ENCODE measurements around the gene TUSC2. TPM values are rescaled to one million over a fixed set of nuclear protein-coding genes. Genes with fewer than 3 reads are reported as not detected.

Gene TUSC2
- total and polyA plus RNA-seq, 2 of the 8 experiments (the other 6 are each of a cell fraction or from before 2014, with no cell fraction given), result 33.3 to 65.4 TPM

GRCh38 chr3:50337175-50337861, 9.3 kb upstream of the TUSC2 start:
- Histone ChIP-seq H3K14ac (ENCODE audit: insufficient read length) (no peak overlapping the region), H3K23ac (ENCODE audit: insufficient read length) (no peak overlapping the region), H3K56ac (replicated peaks; ENCODE audit: insufficient read length, low read depth, low read length) (peak overlapping the region; percentile 79), H3K4me3 (ENCODE audit: extremely low read depth in 1 of 4, insufficient read depth in 2 of 4, low read depth in 3 of 4, low read length in 4 of 4) (peak overlapping the region; percentile 72 to 96 (median 88)), H3K27ac (ENCODE audit: low read depth, low read length) (peak overlapping the region; percentile 72; the same call in 1 of the 2 replicates), H4K20me1 (replicated peaks in 1 of 2; ENCODE audit: control insufficient read depth in 1 of 2, insufficient read depth in 2 of 2, low read length in 2 of 2) (peaks cover 0 to 10% of the 10 kb centered on the region in 2 experiments), H2BK15ac (ENCODE audit: low read length) (no peak overlapping the region), H4K5ac (ENCODE audit: insufficient read length, low read depth, low read length) (peak overlapping the region; percentile 89), H3K4ac (replicated peaks; ENCODE audit: insufficient read length, low read depth, low read length) (peak overlapping the region; percentile 29), H4K91ac (replicated peaks; ENCODE audit: insufficient read length, low read length) (peak overlapping the region; percentile 93), H2BK5ac (ENCODE audit: low read depth, low read length) (peak overlapping the region; percentile 86; the same call in 1 of the 2 replicates), H3K9me3 (ENCODE audit: insufficient read depth in 2 of 2, low read depth in 1 of 2, low read length in 1 of 2) (no peaks in the 10 kb centered on the region), H3K23me2 (ENCODE audit: low read depth, low read length) (peaks cover 18% of the 10 kb centered on the region), H3K9ac (replicated peaks in 1 of 4; ENCODE audit: extremely low read depth in 1 of 4, low read depth in 3 of 4, low read length in 3 of 4) (peak overlapping the region; percentile 68 to 88 (median 82)), H3K79me2 (ENCODE audit: control insufficient read depth in 1 of 2, insufficient read depth in 2 of 2, low read length in 2 of 2) (peaks cover 0 to 28% of the 10 kb centered on the region in 2 experiments; a peak in 2 of 4 replicates), H3K4me1 (replicated peaks in 1 of 4; ENCODE audit: control insufficient read depth in 3 of 4, insufficient read depth in 4 of 4, low read length in 3 of 4) (peaks cover 0 to 15% (median 14%) of the 10 kb centered on the region in 4 experiments; a peak in 5 of 7 replicates), H3K4me2 (ENCODE audit: insufficient read depth in 1 of 2, low read depth in 2 of 2, low read length in 2 of 2) (peak overlapping the region; percentile 95 to 98), H2AK5ac (ENCODE audit: low read depth, low read length) (no peak overlapping the region), H2BK12ac (ENCODE audit: low read depth, low read length) (peak overlapping the region; percentile 46; the same call in 1 of the 2 replicates), H3K36me3 (ENCODE audit: control insufficient read depth in 2 of 4, insufficient read depth in 4 of 4, low read length in 3 of 4) (peaks cover 0 to 2% (median 0%) of the 10 kb centered on the region in 4 experiments; a peak in 2 of 8 replicates), H2BK20ac (ENCODE audit: low read length) (no peak overlapping the region), H2BK120ac (replicated peaks; ENCODE audit: low read depth, low read length) (no peak overlapping the region), H3K18ac (ENCODE audit: extremely low read depth, low read length) (peak overlapping the region; percentile 61), H2AFZ (ENCODE audit: low read length) (0 out of 2 replicates have a peak overlapping the region, but pooled peaks have one; percentile 2), H3K27me3 (replicated peaks in 1 of 4; ENCODE audit: control insufficient read depth in 3 of 4, extremely low read depth in 1 of 4, insufficient read depth in 3 of 4, low read length in 3 of 4) (peaks cover 20 to 44% (median 37%) of the 10 kb centered on the region in 4 experiments), H3K79me1 (ENCODE audit: low read depth, low read length) (peaks cover 6% of the 10 kb centered on the region; the same call in 1 of the 2 replicates), H4K8ac (ENCODE audit: extremely low read depth, insufficient read depth, low read length) (peak overlapping the region; percentile 93)
- peak; percentile 96 to 99 for DNase-seq (ENCODE audit: low read depth in 1 of 2, low spot score in 2 of 2)
- ChIA-PET CTCF (ENCODE audit: partially characterized antibody) (interaction anchor here (0.7 to 7.7 kb wide), 17 partner anchors 9 to 1052 kb away, joined by 3 to 60 read pairs (median 4); partner anchors contain the start of genes CISH, HYAL1, HYAL2 and HYAL3), POLR2A (ENCODE audit: partially characterized antibody) (interaction anchor here (0.7 to 4.4 kb wide), 23 partner anchors 8 to 233 kb away, joined by 3 to 40 read pairs (median 5); partner anchors contain the start of genes CYB561D2, HEMK1, HYAL2 and HYAL3)
- WGBS, 2 experiments (ENCODE audit: extremely low coverage in 1 of 2, insufficient coverage in 1 of 2, insufficient read length in 1 of 2, insufficient replicate concordance in 2 of 2, low coverage in 1 of 2, low lambda C conversion rate in 2 of 2, missing lambda C conversion rate in 1 of 2), result 1% methylated on average over 76 of the region's 79 CpGs; no CpG with 5 or more reads in 1 of the 2 experiments
- no peak for FAIRE-seq
- peak; percentile 75; the same call in 1 of the 2 replicates for TF ChIP-seq EGR1 (IDR thresholded peaks at IDR 0.05; ENCODE audit: borderline replicate concordance, low read depth, low read length)
- peak; percentile 75; the same call in 1 of the 2 replicates for TF ChIP-seq POLR2AphosphoS5 (IDR thresholded peaks at IDR 0.05; ENCODE audit: low read depth, low read length)
- TF ChIP-seq ATF3 (IDR thresholded peaks at IDR 0.05; ENCODE audit: insufficient read depth, low read depth, low read length), result no peak
- TF ChIP-seq FOSL1 (IDR thresholded peaks at IDR 0.05; ENCODE audit: insufficient read depth, low read depth, low read length), result no peak
- TF ChIP-seq SRF (IDR thresholded peaks at IDR 0.05; ENCODE audit: low read depth, low read length), result no peak
- no peak for TF ChIP-seq CBX8 (IDR thresholded peaks at IDR 0.05; ENCODE audit: borderline replicate concordance, low read depth, low read length)
- TF ChIP-seq, protein P1, sequence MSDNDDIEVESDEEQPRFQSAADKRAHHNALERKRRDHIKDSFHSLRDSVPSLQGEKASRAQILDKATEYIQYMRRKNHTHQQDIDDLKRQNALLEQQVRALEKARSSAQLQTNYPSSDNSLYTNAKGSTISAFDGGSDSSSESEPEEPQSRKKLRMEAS (IDR thresholded peaks at IDR 0.05), result peak; percentile 77
- TF ChIP-seq CTBP2 (IDR thresholded peaks at IDR 0.05; ENCODE audit: borderline replicate concordance, insufficient read depth, insufficient read length, low read length), result no peak
- no peak for TF ChIP-seq KDM5A (IDR thresholded peaks at IDR 0.05; ENCODE audit: low read length)
- no peak for TF ChIP-seq TCF12 (IDR thresholded peaks at IDR 0.05; ENCODE audit: low read depth, low read length)
